ENCODE data around the gene MYO9B. TPM values are rescaled to one million over a fixed set of nuclear protein-coding genes. Genes with fewer than 3 reads are reported as not detected.

The MYO9B gene, protein sequence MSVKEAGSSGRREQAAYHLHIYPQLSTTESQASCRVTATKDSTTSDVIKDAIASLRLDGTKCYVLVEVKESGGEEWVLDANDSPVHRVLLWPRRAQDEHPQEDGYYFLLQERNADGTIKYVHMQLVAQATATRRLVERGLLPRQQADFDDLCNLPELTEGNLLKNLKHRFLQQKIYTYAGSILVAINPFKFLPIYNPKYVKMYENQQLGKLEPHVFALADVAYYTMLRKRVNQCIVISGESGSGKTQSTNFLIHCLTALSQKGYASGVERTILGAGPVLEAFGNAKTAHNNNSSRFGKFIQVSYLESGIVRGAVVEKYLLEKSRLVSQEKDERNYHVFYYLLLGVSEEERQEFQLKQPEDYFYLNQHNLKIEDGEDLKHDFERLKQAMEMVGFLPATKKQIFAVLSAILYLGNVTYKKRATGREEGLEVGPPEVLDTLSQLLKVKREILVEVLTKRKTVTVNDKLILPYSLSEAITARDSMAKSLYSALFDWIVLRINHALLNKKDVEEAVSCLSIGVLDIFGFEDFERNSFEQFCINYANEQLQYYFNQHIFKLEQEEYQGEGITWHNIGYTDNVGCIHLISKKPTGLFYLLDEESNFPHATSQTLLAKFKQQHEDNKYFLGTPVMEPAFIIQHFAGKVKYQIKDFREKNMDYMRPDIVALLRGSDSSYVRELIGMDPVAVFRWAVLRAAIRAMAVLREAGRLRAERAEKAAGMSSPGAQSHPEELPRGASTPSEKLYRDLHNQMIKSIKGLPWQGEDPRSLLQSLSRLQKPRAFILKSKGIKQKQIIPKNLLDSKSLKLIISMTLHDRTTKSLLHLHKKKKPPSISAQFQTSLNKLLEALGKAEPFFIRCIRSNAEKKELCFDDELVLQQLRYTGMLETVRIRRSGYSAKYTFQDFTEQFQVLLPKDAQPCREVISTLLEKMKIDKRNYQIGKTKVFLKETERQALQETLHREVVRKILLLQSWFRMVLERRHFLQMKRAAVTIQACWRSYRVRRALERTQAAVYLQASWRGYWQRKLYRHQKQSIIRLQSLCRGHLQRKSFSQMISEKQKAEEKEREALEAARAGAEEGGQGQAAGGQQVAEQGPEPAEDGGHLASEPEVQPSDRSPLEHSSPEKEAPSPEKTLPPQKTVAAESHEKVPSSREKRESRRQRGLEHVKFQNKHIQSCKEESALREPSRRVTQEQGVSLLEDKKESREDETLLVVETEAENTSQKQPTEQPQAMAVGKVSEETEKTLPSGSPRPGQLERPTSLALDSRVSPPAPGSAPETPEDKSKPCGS (N-terminal part only)
- 103 TPM for total RNA-seq
- long read RNA-seq, partial matches to known transcripts, result 14 of 53 reads
- long read RNA-seq, other reads (novel, unspliced or antisense), result 39 of 53 reads

DNA sequence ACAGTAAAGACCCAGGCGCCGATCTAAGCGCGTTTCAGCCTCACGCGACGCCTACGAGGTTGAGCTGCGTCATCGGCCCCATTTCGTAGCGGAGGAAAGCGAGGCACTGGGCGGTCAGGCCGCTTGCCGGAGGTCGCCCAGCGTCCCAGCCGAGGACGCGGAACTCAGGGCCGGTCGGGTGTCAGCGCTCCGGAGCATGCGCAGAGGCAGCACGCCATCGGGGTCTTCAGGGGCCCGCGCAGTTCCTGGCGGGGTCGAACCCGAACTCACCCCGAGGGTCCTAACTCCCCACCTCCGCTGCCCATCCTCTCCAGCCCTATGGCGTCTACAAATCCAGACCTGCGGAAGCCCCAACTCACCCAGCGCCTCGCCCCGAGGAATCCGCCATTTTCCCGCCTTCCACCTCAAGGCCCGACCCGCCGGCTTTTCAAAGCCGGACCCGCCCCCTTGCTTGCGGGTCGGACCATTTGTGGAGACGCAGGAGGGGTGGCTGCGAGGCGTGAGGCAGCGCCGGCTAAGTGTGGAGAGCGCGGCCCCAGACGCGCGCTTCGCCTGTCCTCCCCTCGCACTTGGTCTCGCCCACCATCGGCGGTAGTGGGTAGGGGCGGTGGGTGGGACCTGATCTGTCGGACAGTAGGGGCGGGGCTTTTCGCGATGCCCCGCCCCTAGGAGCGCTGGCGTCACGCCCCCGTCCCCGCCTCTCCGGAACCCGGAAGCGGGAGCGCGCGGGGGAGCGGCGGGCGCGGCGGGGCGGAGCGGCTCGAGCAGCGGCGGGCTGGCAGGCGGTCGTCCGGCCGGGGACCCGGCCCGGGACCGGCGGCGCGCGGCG, at the start of gene MYO9B, which contains the start of gene HAUS8:
MYO9B (plus strand) TSS at position 743 of the 829 bp plus-strand sequence. CDS start 25,941 bp downstream, outside the sequence.
HAUS8 (minus strand) TSS at position 418 of the 829 bp plus-strand sequence; CDS start at position 388, 30 bp downstream.
- DNase-seq (ENCODE audit: low spot score), result peak; percentile 99

DNA sequence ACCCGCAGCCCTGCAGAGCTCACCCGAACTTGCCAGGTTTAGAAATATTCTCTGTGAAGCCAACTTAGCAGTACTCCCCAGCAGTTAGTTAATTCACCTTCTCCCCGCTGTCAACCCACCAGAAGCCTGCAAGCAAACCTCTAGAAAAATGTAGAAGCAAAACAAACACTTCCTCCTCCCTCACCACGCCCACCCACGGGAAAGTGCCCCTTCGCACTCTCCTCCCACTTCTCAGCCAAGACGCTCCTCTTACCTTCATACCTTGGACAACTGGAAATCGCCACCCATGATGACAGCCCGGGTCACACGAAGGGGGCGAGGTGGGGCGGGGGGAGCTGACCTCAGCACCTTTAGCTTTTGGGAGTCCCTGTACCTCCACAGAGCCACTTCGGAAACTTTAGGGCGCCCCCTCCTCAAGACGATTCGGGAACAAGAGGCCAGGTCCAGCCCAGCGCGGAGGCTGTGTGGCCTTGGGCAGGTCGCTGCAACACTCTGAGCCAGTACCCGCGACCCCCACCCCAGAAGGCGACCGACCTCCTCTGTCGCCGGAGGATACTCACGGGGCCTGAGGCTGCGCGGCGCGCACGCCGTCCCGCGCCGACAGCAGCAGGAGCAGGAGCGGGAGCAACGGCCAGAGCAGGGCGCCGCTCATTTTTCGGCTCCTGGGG, 49.5 kb upstream of the MYO9B start:
- no peak for DNase-seq (ENCODE audit: low spot score)

GRCh38 chr19:17026706-17027534, 48.7 kb upstream of the MYO9B start, which contains the start of gene CPAMD8:
TSS of gene CPAMD8 (minus strand) at chr19:17026810. CDS start at chr19:17026642, 168 bp downstream.
- DNase-seq (ENCODE audit: low spot score), result no peak

GRCh38 chr19:17027535-17027975, 48.0 kb upstream of the MYO9B start:
- no peak for DNase-seq (ENCODE audit: low spot score)

DNA sequence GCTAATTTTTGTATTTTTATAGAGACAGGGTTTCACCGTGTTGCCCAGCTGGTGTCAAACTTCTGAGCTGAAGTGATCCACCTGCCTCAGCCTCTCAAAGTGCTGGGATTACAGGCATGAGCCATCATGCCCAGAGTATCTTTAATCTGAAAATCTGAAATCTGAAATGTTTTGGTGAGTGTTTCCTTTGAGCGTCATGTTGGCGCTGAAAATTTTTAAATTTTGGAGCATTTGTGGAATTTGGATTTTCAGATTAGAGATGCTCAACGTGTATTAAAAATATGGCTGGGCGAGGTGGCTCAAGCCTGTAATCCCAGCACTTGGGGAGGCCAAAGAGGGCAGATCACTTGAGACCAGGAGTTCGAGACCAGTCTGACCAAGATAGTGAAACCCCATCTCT, 43.8 kb upstream of the MYO9B start:
- no peak for DNase-seq (ENCODE audit: low spot score)

- DNase-seq (ENCODE audit: low spot score), result no peak
Measured at GRCh38 chr19:17035842-17036424, 39.6 kb upstream of the MYO9B start.

GRCh38 chr19:17036640-17037039, 38.9 kb upstream of the MYO9B start:
- no peak for DNase-seq (ENCODE audit: low spot score)

DNA sequence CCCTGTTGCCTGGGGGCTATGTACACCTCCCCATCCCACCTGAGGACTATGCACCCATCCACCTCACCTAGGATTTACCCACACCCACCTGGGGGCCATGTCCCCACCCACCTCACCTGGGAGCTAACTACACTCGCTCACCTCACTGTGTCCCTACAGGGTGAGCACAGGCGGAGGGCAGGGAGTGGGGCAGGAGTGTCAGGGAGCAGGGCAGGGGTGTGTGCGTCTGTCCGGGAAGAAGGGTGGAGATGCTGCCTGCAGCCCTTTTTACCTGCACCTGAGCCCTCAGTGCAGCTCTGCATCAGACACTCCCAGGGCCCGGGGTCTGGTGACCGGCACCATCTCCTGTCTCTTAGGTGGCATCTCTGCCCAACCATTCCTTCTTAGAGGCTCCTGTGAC, 38.4 kb upstream of the MYO9B start:
- no peak for DNase-seq (ENCODE audit: low spot score)

GRCh38 chr19:17037966-17038500, 37.5 kb upstream of the MYO9B start:
- no peak for DNase-seq (ENCODE audit: low spot score)

- DNase-seq (ENCODE audit: low spot score), result no peak
Measured at GRCh38 chr19:17041976-17042375, 33.6 kb upstream of the MYO9B start.

DNA sequence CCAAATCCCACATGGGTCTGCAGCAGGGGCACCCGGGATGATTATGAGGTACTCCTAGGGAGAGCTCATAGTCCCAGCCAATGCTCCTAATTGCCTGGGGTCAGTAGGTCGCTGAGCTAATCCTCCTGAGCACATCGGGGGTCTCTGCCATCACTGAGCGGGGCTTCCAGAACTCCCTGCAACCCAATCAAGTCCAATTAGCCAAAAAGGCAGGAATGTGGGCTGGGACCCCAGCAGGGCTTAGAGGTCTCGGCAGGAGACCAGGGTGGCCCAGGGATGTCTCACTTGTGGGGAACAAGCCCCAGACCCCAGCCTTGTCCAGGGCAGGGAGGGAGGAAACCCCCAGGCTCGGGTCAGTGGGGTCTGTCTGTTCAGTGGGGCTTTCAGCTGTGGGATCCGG, 31.8 kb upstream of the MYO9B start:
- no peak for DNase-seq (ENCODE audit: low spot score)

DNA sequence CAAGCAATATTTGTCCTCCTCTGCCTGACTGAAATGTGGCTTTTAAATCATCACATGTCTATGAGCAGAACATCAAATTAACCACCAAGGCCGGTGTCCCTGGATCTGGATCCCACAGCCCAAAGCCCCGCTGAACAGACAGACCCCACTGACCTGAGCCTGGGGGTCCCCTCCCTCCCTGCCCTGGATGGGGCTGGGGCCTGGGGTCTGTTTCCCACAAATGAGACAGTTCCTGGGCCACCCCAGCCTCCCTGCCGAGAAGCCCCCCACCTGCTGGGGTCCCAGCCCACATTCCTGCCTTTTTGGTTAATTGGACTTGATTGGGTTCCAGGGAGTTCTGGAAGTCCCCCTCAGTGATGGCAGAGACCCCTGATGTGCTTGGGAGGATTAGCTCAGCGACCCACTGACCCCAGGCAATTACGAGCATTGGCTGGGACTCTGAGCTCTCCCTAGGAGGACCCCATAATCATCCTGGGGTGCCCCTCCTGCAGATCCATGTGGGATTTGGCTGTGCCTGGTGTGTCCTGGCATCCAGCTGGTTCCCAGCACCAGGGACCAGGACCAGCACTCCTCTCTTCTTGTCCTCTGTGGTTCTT, 29.6 kb upstream of the MYO9B start:
- no peak for DNase-seq (ENCODE audit: low spot score)

DNA sequence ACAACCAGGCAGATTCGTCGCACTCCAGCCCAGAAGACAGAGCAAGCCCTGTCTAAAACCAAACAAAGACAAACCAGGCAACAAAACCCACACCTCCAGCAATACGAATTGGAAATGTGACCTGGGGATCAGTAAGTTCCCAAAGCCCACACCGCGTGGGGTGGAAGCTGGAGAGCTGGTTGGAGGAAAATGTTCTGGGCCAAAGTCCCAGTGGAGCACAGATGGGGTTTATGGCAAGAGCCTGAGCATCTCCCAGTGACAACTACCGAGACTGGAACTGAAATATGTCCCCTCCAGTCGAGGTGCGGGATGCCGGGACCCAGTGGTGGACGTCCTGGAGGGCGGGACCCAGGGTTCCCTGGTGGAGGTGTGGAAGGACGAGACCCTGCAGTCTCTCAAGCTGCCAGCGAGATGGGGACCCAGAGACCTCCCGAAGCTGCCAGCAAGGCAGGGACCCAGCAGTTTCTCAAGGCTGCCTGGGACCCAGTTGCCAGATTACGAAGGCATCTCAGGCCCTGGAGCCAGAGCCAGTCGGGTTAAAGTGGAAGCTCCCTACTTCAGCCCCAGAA, 26.6 kb upstream of the MYO9B start:
- DNase-seq (ENCODE audit: low spot score), result no peak

DNA sequence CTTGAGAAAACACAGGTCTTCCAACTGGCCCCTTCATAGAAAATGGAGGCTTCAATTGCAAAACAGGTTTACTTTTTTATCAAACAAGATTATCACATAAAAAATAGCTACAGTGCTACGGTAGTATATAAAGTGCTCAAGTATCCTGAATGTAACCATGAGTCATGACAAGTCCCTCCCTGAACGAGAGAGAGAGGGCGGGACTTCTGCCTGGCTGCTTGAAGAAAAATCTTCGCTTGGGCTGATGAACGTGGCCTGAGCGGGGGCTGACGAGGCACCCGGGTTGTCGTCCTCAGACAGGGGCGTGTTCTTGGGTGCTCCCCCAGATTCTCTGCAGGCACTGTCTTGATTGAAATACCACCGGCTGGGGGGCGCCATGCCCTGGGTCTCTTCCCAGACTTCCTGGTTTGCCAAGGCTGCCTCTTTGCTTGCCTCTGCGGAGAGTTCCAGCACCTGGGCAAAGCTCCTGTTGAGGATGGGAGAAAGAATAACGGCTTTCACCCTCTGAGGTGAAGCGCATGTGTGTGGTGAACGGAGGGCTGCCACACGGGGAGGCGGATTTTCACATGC, 25.8 kb upstream of the MYO9B start:
- no peak for DNase-seq (ENCODE audit: low spot score)

- no peak for DNase-seq (ENCODE audit: low spot score)
Measured at GRCh38 chr19:17052439-17052838, 23.1 kb upstream of the MYO9B start.

- DNase-seq (ENCODE audit: low spot score), result no peak
Measured at GRCh38 chr19:17054746-17055145, 20.8 kb upstream of the MYO9B start.

- DNase-seq (ENCODE audit: low spot score), result no peak
Measured at GRCh38 chr19:17055636-17056035, 19.9 kb upstream of the MYO9B start.
